NCI-H774 (cell line): ENCODE data around the gene KASH5.

Source experiments
- DNase-seq: peaks from one replicate; lab custom pipeline; 2025; lab: John Stamatoyannopoulos, UW

Gene KASH5

DNA sequence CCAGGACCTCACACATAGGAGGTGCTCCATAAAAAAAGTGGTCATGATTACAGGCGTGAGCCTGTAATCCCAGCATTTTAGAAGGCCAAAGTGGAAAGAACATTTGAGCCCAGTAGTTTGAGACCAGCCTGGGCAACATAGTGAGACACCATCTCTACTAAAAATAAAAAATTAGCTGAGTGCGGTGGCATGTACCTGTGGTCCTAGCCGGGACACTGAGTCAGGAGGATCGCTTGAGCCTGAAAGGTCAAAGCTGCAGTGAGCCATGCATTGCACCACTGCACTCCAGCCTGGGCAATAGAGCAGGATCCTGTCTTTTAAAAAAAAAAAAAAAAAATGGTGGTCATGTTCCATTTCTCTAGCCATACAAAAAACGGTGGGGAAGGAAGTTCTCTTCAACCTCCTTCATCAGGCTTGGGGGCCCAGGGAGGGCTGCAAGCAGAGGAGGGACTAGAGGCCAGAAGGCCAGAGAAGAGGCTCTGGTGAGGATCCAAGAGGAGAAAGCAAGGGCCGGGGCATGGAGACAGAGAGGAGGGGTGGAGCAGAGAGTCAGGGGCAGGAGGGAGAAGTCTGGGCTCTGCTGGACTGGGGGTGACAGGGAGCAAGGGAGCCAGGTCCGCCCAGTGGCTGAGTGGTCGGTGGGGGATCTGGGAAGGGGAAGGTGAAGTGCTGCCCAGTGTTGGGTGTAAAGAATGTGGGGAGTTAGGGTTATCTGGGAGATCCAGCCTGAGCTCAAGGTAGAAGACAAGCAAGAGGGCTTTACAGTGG lies 8.9 kb downstream of the KASH5 start:
- no peak for DNase-seq

- DNase-seq = no peak
These were observed 10.1 kb downstream of the KASH5 start for GRCh38 chr19:49398001-49398615.

DNA sequence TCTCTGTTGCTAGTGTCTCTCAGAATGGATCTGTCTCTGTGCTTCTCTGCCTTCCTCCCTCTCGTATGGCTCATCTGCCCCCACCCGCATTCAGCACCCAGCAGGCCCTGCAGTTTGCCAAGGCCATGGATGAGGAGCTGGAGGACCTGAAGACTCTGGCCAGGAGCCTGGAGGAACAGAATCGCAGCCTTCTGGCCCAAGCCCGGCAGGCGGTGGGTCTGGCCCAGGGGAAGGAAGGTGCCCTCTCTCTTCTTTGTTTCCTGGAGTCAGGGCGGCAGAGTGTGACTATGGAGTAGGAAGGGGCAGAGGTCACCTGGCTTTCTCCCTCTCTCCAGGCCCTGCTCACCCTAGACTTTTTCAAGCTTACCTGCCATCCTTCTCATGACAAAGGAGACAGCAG lies 10.9 kb downstream of the KASH5 start:
- no peak for DNase-seq

DNA sequence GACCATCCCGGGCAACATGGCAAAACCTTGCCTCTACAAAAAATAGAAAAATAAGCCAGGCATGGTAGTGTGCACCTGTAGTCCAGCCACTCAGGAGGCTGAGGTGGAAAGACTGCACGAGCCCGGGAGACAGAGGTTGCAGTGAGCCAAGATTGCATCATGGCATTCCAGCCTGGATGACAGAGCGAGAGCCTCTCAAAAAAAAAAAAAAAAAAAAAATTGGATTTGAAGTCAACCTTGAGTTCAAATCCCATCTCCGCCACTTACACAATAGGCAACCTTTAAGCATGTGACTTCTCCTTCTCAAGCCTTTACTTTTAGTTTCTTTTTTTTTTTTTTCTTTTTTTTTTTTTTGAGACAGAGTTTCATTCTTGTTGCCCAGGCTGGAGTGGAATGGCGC lies 12.0 kb downstream of the KASH5 start:
- no peak for DNase-seq

GRCh38 chr19:49403404-49404187 lies 15.5 kb downstream of the KASH5 start:
- no peak for DNase-seq

GRCh38 chr19:49407079-49407478 lies 19.0 kb downstream of the KASH5 start:
- DNase-seq = no peak

DNA sequence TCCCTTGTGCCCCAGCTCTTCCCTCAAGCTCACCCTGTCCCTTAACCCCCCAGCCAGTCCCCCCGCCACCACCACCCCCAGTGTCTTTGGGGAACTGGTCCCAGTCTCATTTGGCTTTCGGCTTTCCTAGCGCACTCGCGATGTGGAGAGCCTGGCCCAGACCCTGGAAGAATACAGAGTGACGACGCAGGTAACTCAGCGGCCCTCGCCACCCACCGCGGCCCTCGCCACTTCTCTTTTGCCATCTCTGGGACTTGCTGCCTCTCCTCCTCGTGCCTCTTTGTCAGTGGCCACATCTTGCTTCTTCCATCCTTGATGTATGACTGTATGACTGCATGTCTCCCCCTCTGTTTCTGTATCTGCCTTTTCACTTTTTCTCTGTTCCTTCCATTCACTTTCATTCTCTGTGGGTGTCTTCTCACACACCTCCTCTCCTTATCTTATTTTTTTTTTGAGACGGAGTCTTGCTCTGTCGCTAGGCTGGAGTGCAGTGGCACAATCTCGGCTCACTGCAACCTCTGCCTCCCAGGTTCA lies 19.5 kb downstream of the KASH5 start:
- DNase-seq = no peak

- DNase-seq = no peak
These were observed 20.9 kb downstream of the KASH5 start for GRCh38 chr19:49408816-49409440.

- no peak for DNase-seq
These were observed 21.5 kb downstream of the KASH5 start for GRCh38 chr19:49409441-49410029.

GRCh38 chr19:49411681-49412326 lies 23.8 kb downstream of the KASH5 start:
- DNase-seq = no peak

DNA sequence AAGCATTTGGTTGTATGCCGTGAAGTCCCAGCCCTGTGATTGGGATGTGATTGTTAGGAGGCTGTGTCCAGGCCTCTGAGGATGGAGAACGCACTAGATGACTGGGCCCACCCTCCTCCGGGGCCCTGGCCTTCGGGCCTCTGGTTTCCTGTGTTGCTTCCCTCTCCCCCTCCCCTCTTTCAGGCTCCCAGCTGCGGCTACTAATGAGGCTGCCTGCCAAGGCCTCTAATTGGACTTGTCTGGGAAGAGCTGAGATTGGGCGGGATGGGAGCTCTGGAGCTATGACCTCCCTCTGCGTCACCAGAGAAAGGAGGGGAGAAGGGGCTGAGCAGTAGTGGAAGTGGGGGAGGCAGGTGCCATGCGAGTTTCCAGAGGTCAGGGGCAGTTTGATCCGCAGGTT lies 25.3 kb downstream of the KASH5 start:
- DNase-seq = no peak

GRCh38 chr19:49414256-49414655 lies 26.2 kb downstream of the KASH5 start:
- DNase-seq = no peak

DNA sequence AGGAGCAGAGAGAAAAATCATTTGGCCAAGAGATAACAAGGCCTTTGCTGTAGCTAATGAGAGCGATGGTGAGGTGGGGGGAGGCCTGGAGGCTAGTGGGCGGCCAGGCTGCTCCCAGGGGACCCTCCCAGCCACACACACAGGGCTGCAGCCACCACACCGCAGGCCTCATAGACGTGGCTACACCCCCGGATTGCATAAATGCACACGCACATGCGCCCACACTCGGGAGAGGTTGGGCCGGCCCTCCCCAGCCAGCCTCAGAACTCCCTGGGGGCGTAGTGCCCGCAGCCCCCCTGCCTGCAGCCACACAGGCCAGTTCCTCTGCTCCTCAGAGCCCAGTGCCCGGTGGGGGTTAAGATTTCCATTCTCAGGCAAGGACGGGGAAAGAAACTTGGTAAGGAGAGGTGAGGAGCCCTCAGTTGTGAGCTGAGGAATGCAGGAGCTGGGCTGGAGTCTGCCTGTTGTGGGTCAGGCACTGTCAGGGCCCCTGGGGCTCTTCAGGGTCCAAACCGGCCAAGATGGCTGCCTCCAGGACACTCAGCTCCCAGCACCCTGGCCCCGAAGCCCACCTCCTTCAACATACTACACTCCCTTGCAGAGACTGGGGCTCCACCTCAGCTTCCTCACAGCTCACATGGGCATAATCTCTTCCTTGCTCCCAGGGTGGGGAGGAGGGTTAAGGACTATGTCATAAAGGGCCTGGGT lies 27.2 kb downstream of the KASH5 start:
- DNase-seq = no peak

GRCh38 chr19:49415810-49416200 lies 27.8 kb downstream of the KASH5 start:
- no peak for DNase-seq

GRCh38 chr19:49417088-49417487 lies 29.0 kb downstream of the KASH5 start:
- no peak for DNase-seq

DNA sequence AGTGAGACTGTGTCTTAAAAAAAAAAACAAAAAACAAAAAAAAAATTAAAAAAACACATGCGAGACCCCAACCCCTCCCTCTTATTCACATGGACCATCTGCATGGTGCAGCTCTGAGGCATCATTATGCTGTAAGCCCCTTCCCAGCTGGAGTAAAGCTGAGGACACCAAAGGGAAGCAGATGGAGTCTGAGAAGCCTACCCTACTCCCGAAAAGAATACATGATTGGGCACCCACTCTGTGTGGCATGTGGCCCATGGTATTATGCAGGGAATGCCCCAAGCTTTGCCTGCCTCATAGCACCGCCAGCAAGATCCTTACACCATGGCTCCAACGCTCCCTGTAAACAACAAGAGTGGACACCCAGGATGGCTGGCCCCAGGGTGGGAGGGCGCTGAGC lies 30.5 kb downstream of the KASH5 start:
- no peak for DNase-seq

DNA sequence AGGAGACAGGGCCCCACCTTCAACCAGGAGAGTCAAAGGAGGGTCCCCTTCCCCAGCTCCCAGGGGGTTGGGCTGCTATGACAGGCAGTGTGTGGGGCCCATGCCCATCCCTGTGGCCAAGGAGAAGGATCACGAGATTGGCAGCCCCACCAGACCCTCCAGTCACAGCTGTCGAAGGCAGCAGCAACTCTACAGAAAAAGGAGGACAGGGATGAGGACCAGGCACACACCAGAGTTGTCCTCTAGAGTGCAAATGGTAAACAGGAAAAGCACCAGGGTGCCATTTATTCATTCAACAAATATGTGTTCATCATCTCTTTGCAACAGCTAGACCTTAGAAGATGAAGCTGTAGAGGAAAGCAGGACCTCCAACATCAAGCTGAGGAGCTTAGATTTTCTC lies 31.1 kb downstream of the KASH5 start:
- DNase-seq = no peak

DNA sequence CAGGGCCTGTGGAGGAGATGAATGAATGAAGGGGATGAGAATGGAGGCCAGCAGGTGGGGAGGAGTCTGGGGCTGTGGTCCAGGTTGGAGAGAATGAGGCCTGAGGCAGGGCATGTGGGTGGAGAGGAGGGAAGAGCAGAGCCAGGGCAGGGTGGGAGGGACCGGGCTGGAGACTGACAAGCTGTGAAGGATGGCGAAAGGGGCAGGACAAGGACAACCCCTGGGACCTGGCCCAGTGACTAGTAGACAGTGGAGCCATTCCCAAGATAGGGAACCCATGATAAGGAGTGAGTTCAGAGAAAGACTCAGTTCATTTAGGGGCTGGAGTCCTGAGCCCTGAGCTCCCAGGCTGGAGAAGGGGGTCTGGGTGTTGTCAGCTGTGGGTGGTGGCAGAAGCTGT lies 32.2 kb downstream of the KASH5 start:
- DNase-seq = no peak

- peak; percentile 26 for DNase-seq
These were observed 33.2 kb downstream of the KASH5 start for GRCh38 chr19:49421039-49421877.

- no peak for DNase-seq
These were observed 33.8 kb downstream of the KASH5 start for GRCh38 chr19:49421878-49422202.
